Caki2 (cell line): Measurements from ENCODE around the gene MACF1. TPM values are rescaled to one million over a fixed set of nuclear protein-coding genes. Genes with fewer than 3 reads are reported as not detected.
A peak's percentile ranks its signal among the peaks of the same experiment; 100 is the strongest.

ENCODE experiments used
- DNase-seq: peaks from one replicate; pipeline ENCODE4 v3.0.0-alpha.2; 2015; ENCODE audit warnings: low read depth
- in situ Hi-C: cut with HindIII; loops from 2 replicates; pipeline ENCODE4 v1.10.0; 2016; ENCODE audit warnings: low sequenced_read_pairs, low pct_unique_long_range_greater_than_20kb, mixed read lengths
- total RNA-seq: library from RNA; depleted of rRNA; stranded (reverse); fragments of >200 nt; shearing (Covaris generic); gene quantifications from 2 replicates; pipeline ENCODE4 v1.2.3, GENCODE V29; 2014; ENCODE audit warnings: low replicate concordance

MACF1 gene
- total RNA-seq, 1 experiment from 2014 or later: 51.1 TPM

GRCh38 chr1:39413902-39414528 is 209.5 kb downstream of the MACF1 start:
- in situ Hi-C loops: no loop called here
- no peak for DNase-seq

DNA sequence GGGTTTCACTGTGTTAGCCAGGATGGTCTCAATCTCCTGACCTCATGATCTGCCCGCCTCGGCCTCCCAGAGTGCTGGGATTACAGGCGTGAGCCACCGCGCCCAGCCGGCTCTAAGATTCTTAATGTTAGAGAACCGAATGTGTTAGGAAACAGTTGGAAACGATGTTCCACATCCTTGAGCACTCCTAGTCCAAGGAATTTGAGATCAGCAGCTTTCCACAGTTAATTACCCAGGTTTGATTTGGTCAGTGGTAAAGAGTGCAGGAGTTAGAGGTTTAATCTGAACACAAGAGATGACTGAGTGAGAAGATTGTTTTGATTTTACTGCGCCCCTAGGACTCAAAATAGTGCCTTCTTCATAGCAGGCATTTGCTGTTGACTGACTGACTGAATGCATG is 211.1 kb downstream of the MACF1 start:
- DNase-seq: no peak

DNA sequence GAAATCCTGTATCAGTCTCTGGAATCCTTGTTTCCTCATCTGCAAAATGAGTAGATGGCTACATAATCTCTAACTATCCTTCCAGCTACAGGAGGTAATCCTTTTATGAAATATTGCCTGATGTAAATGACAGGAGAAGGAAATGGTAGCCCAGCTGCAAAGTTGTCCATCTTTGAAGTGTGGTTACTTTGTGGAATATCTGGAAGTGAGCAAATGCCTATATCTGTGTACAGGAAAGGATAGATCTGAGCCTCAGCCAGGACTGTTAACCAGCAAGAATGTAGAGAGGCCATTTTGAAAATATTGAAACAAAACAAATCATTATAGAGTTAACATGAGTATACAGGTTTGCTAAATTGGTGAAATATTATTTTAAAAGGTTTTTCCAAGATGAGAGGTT is 212.1 kb downstream of the MACF1 start:
- DNase-seq: no peak
- in situ Hi-C loops: no loop called here

More for the DNA sequence above, 211.1 kb downstream of the MACF1 start:
- in situ Hi-C loops: no loop called here

GRCh38 chr1:39418236-39418635 is 213.7 kb downstream of the MACF1 start:
- in situ Hi-C loops: no loop called here

DNA sequence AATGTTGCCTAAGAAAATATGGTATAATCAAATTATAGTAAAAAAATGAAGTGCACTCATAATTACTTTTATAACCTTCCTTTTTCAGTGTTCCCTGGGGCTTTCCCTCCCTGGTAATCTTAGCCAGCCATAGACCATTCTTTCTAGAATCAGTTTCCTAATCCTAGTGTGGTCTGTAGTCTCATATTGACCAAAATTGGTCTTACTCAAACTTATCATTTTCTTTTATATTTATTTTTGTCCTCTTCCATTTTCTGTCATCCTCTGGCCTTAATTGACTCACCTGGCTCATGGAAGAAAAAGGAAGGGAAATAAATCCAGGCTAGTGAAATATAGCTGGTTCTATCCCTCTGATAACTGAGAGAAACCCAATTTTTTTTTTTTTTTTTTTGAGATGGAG is 216.0 kb downstream of the MACF1 start:
- in situ Hi-C loops: no loop called here
- no peak for DNase-seq

More at GRCh38 chr1:39418236-39418635, 213.7 kb downstream of the MACF1 start:
- DNase-seq: no peak

DNA sequence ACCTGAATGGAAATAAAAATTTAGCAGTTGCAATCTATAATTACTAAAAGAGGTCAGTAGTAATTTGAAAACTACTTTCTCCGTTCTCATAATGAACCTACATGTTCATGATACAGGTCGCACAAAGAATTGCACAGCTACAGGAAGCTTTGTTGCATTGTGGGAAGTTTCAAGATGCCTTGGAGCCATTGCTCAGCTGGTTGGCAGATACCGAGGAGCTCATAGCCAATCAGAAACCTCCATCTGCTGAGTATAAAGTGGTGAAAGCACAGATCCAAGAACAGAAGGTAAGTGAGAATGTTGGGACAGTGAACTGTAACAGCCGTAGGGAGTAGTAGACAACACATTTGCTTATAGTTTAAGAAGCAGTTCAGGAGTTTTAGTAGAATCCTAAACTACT is 218.1 kb downstream of the MACF1 start:
- in situ Hi-C loops: no loop called here
- no peak for DNase-seq

GRCh38 chr1:39425151-39425550 is 220.7 kb downstream of the MACF1 start:
- in situ Hi-C loops: no loop called here
- no peak for DNase-seq

DNA sequence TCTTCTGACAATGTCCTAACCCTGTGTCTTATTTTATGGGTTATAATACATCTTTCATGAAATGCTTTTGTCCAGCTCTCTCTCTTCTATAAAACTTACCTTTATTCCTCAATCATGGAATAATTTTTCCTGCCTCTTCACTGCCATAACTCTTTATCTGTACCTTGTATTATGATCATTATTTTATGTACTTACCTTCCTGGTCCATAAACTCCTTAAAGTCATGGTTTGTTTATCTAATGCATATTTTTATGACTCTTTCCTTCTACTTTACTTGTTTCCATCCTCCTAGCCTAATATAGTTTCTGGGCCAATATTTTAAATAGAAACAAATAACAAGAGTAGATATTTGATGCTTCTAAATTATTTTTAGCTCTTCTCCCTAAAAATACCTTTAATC is 221.1 kb downstream of the MACF1 start:
- DNase-seq: no peak
- in situ Hi-C loops: no loop called here

- in situ Hi-C loops: no loop called here
Observed at GRCh38 chr1:39426346-39426745, 221.9 kb downstream of the MACF1 start.

DNA sequence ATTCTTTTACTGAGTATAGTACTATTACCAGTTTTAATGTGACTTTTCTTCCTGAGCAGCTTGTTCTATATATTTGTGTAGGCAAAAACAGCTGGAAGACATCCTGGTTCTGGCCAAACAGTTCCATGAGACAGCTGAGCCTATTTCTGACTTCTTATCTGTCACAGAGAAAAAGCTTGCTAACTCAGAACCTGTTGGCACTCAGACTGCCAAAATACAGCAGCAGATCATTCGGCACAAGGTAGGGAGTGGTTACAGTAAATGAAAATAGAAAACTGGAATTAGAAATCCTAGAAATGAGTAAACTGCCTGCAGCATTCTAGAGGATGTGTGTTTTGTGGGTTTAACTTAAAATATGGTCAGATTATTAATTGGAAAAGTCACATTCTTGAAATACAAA is 222.9 kb downstream of the MACF1 start:
- in situ Hi-C loops: no loop called here

More at GRCh38 chr1:39426346-39426745, 221.9 kb downstream of the MACF1 start:
- no peak for DNase-seq

DNA sequence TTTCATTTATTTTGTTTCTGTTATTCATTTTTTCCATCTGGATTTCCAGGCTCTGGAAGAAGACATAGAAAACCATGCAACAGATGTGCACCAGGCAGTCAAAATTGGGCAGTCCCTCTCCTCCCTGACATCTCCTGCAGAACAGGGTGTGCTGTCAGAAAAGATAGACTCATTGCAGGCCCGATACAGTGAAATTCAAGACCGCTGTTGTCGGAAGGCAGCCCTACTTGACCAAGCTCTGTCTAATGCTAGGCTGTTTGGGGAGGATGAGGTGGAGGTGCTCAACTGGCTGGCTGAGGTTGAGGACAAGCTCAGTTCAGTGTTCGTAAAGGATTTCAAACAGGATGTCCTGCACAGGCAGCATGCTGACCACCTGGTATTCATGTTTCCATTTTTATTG is 223.4 kb downstream of the MACF1 start:
- in situ Hi-C loops: no loop called here
- no peak for DNase-seq

More for the DNA sequence above, 222.9 kb downstream of the MACF1 start:
- no peak for DNase-seq

DNA sequence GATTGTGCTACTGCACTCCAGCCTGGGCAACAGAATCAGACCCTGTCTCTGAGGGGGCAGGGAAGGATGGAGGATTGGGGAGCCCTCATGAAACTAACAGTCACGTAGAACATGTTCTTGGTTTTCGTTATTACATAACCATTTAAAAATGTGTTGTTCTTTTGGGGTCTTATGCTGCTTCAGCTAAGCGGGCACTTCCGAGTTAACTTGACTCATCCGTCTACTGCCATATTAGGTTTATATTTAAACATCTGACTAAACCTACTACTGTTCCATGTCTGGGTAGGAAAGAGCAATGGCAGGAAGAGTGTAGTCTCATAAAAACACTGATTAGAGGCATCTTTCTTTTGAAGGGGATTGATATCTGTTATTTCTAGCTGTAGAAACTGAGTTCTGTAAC is 227.4 kb downstream of the MACF1 start:
- in situ Hi-C loops: no loop called here
- no peak for DNase-seq

GRCh38 chr1:39434797-39435395 is 230.4 kb downstream of the MACF1 start:
- in situ Hi-C loops: no loop called here
- peak; percentile 58 for DNase-seq

GRCh38 chr1:39435597-39435996 is 231.1 kb downstream of the MACF1 start:
- in situ Hi-C loops: no loop called here
- no peak for DNase-seq

DNA sequence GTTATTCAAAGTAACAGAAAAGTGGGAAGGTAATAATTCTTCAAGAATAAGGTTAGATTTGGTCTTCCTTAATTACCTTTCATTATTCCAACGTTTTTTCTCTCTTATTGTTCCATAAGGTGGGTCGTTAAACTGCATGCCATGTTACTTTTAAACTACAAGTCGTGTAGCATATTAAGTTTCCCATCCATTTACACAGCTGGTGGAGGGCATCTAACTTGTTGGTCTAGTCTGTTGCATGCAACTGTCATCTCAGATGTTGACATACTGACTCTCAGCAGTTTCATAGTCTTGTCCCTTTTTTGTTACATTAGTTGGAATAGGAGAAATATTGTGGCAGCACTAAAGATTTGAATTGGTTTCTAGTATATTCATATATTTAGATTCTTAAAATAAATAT is 232.3 kb downstream of the MACF1 start:
- in situ Hi-C loops: no loop called here
- DNase-seq: no peak

DNA sequence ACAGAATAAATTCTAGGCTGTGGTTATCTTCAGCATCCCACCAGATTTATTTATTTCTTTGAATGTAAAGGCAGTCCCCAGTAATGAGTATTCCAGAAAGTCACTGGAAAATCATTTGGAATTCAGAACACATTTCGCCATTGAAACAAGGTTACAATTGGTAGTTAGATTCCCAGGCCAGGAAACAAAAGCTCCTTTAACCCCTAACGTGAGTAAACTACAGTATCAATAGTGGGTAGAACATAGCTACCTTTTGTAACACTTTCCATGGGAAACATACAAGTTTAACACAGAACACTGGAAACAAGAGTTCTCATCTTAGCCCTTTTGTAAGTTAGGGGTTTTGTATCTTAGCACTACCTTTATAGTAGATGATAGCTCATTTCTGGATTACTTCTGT is 233.5 kb downstream of the MACF1 start:
- no peak for DNase-seq
- in situ Hi-C loops: no loop called here

DNA sequence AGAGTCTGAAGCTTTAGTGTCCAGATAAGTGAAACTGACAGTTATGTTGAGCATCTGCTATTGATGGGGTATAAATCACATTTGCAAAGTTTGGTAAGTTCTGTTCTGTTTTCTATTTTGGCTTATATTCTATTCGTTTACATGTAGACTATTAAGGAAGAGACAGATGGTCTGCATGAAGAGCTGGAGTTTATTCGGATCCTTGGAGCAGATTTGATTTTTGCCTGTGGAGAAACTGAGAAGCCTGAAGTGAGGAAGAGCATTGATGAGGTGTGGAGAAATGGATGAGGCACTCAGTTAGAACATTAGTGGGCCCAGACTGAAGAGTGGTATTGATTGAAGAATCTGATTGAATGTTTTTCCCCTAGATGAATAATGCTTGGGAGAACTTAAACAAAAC is 236.4 kb downstream of the MACF1 start:
- in situ Hi-C loops: no loop called here
- no peak for DNase-seq

DNA sequence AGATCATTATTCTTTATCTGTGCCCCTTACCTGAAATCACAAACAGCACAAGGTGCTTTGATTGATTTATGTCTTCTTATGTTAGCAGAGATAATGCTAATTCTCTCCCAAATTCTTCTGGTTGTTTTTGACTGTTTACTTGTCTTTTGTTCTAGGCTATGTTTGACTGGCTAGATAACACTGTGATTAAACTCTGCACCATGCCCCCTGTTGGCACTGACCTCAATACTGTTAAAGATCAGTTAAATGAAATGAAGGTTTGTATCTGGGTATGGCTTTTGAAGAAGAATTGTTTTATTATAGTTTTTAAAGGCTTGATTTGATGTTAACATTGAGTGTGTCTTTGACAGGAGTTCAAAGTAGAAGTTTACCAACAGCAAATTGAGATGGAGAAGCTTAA is 237.3 kb downstream of the MACF1 start:
- DNase-seq: no peak
- in situ Hi-C loops: no loop called here

DNA sequence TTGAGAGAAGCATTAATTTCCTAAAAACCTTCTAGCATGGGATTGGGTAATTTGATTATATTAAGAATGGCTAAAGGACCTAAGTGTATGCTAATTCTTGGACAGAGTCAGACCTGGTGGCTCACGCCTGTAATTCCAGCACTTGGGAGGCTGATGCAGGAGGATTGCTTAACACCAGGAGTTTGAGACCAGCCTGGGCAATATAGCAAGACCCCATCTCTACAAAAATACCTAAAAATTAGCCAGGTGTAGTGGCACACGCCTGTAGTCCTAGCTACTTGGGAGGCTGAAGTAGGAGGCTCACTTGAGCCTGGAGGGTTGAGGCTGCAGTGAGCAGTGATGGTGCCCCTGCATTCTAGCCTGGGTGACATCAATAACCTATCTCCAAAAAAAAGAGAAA is 241.1 kb downstream of the MACF1 start:
- in situ Hi-C loops: no loop called here
- DNase-seq: no peak

DNA sequence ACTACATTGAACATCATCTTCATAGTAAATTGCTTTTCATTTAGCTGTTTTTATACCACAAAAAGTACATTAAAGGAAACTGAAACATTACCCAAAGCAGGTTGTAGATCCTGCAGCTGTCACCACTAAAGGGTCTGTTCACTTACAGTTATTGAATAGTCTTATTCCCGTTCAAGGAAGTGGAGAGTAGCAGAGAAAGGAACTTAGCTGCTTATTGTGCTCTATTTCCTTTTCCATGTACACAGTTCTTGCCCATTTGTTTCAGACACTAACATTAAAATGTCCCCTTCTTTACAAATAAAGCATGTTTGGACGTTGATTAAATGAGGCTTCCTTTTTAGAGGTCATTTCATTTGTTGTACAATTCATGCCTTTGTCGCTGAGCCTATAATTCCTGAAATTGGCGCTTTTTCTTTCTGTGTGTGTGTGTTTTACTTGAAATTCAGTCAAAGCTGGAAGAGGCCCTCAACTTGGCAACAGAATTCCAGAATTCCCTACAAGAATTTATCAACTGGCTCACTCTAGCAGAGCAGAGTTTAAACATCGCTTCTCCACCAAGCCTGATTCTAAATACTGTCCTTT is 242.6 kb downstream of the MACF1 start:
- no peak for DNase-seq
- in situ Hi-C loops: no loop called here
